ENCODE data around the gene PSMD4. TPM values are rescaled to one million over a fixed set of nuclear protein-coding genes. Genes with fewer than 3 reads are reported as not detected.
A peak's percentile ranks its signal among the peaks of the same experiment; 100 is the strongest.

Gene PSMD4
- total RNA-seq, 4 donors from 2014 or later = 112 to 153 (median 120) TPM

- Histone ChIP-seq H3K27me3 (no peaks in the 10 kb centered on the region), H3K27ac (no peak overlapping the region), H3K9me3 (no peaks in the 10 kb centered on the region), H3K4me1 (no peaks in the 10 kb centered on the region), H3K4me3 (no peak overlapping the region), H3K36me3 (peaks cover 2 to 100% (median 45%) of the 10 kb centered on the region in 3 donors)
- no peak for DNase-seq (ENCODE audit: low spot score in 2 of 2)
- 91 to 93% methylated on average over 2 of the region's 2 CpGs for WGBS, 2 donors
- TF ChIP-seq EP300 (IDR thresholded peaks at IDR 0.05) (no peak), POLR2A (IDR thresholded peaks at IDR 0.05) (no peak), CTCF (IDR thresholded peaks at IDR 0.05) (no peak)
Observed at GRCh38 chr1:151242442-151242841, 12.1 kb upstream of the PSMD4 start.

- WGBS, 2 donors = 75 to 78% methylated on average over 5 of the region's 5 CpGs
- H3K27me3 ChIP-seq = no peaks in the 10 kb centered on the region
- no peak overlapping the region for H3K4me3 ChIP-seq
- TF ChIP-seq POLR2A (IDR thresholded peaks at IDR 0.05) (no peak), CTCF (IDR thresholded peaks at IDR 0.05) (no peak), EP300 (IDR thresholded peaks at IDR 0.05) (no peak)
- no peak for DNase-seq (ENCODE audit: low spot score in 2 of 2)
- H3K9me3 ChIP-seq = no peaks in the 10 kb centered on the region
- no peak overlapping the region for H3K27ac ChIP-seq
- peaks cover 4 to 100% (median 52%) of the 10 kb centered on the region in 3 donors for H3K36me3 ChIP-seq
- no peaks in the 10 kb centered on the region for H3K4me1 ChIP-seq
Observed at GRCh38 chr1:151243683-151244216, 10.8 kb upstream of the PSMD4 start.

GRCh38 chr1:151246786-151247185 lies 7.7 kb upstream of the PSMD4 start:
- 79 to 88% methylated on average over 2 of the region's 2 CpGs for WGBS, 2 donors
- H3K4me1 ChIP-seq = peaks cover 0 to 2% (median 0%) of the 10 kb centered on the region in 4 donors
- no peaks in the 10 kb centered on the region for H3K27me3 ChIP-seq
- no peak overlapping the region for H3K27ac ChIP-seq
- no peaks in the 10 kb centered on the region for H3K9me3 ChIP-seq
- peaks cover 4 to 83% (median 39%) of the 10 kb centered on the region in 3 donors for H3K36me3 ChIP-seq
- no peak for DNase-seq (ENCODE audit: low spot score in 2 of 2)
- H3K4me3 ChIP-seq = no peak overlapping the region
- TF ChIP-seq POLR2A (IDR thresholded peaks at IDR 0.05) (no peak), EP300 (IDR thresholded peaks at IDR 0.05) (no peak), CTCF (IDR thresholded peaks at IDR 0.05) (no peak)

GRCh38 chr1:151251656-151252470 lies 2.7 kb upstream of the PSMD4 start:
- DNase-seq (ENCODE audit: low spot score in 2 of 2) = peak; percentile 61 to 87
- peaks cover 0 to 17% (median 11%) of the 10 kb centered on the region in 4 donors for H3K4me1 ChIP-seq
- WGBS, 2 donors = 64 to 70% methylated on average over 16 of the region's 16 CpGs
- H3K27ac ChIP-seq = no peak overlapping the region
- H3K9me3 ChIP-seq = no peaks in the 10 kb centered on the region
- H3K4me3 ChIP-seq = no peak overlapping the region
- peaks cover 2 to 32% (median 19%) of the 10 kb centered on the region in 3 donors for H3K36me3 ChIP-seq
- H3K27me3 ChIP-seq = no peaks in the 10 kb centered on the region
- TF ChIP-seq POLR2A (IDR thresholded peaks at IDR 0.05) (no peak), CTCF (IDR thresholded peaks at IDR 0.05) (peak; percentile 74 to 87 (median 79)), EP300 (IDR thresholded peaks at IDR 0.05) (no peak)

GRCh38 chr1:151255381-151255780 lies 847 bp downstream of the PSMD4 start:
- WGBS, 2 donors = 43 to 45% methylated on average over 10 of the region's 10 CpGs
- Histone ChIP-seq H3K27me3 (no peaks in the 10 kb centered on the region), H3K4me1 (peaks cover 0 to 21% (median 11%) of the 10 kb centered on the region in 4 donors), H3K4me3 (peak overlapping the region; percentile 70 to 96 (median 93)), H3K36me3 (no peaks in the 10 kb centered on the region), H3K9me3 (no peaks in the 10 kb centered on the region), H3K27ac (peak overlapping the region in 3 of 4 donors; percentile 86 to 95 (median 90))
- TF ChIP-seq CTCF (IDR thresholded peaks at IDR 0.05) (no peak), POLR2A (IDR thresholded peaks at IDR 0.05) (no peak), EP300 (IDR thresholded peaks at IDR 0.05) (no peak)
- no peak for DNase-seq (ENCODE audit: low spot score in 2 of 2)
